ENCODE measurements around the gene MAPK1.
"Not testable (repeated sequence)": the region's sequence is repeated elsewhere in the genome, so short reads cannot be mapped to it uniquely, and the experiment has no call there.

- TF ChIP-seq CTCF, POLR2A, EP300, POLR2AphosphoS5 (IDR thresholded peaks at IDR 0.05): not testable (repeated sequence)
These were observed 76.4 kb downstream of the MAPK1 start for GRCh38 chr22:21790849-21791610.
